HL-60/S4 treated with retinoic acid at 250 ng/mL for 4 days and 3 days (cell line): ENCODE data around the gene ABCA10.
"Not testable (repeated sequence)": the region's sequence is repeated elsewhere in the genome, so short reads cannot be mapped to it uniquely, and the experiment has no call there.

ENCODE experiments used
- in situ Hi-C: fragments of 300-500 bp; cut with MboI; formaldehyde crosslinking; loops from 2 replicates; pipeline ENCODE4 v1.7.0; 2022; ENCODE audit warnings: low sequenced_read_pairs

Gene ABCA10

GRCh38 chr17:69175262-69175624 is 53.4 kb downstream of the ABCA10 start:
- in situ Hi-C loops: no loop called here

DNA sequence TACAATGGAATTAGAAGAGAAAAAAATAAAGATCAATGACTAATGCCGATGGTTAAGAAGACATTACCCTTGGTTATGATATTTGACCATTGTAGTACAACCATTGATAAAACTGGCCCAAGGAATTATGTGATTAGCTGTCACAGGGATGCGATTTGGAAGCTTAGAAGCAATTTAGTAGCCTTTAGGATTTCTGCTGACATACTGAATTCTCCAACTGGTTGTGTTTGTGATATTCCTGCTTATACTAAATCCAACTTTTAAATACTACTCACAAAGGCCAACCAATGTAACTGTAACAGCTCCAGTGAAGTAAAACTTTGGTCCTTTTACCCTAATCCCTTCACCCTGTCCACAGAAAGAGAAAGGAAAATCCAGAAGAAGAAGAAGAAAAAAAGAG is 55.5 kb downstream of the ABCA10 start:
- in situ Hi-C loops: no loop called here

DNA sequence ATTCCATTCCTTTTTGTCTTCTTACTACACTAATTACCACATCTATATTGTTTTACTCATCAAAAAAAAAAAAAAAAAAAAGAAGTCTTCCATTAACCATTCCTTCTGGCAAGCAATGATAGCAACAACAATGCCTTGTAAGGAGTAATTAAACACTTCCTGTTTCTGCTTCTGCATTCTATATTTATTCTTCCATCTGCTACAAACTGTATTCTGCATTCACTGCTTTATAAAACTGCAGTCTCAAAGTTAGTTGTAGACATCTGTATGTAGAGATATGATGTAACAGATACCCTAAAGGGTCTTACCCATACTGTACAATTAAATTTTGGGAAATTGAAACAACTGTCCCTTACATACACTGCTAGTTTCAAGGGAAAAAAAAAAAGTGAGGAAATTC is 58.2 kb downstream of the ABCA10 start:
- in situ Hi-C loops: no loop called here

- in situ Hi-C loops: not testable (repeated sequence)
These were observed 60.0 kb downstream of the ABCA10 start for GRCh38 chr17:69168642-69169041.

- in situ Hi-C loops: no loop called here
These were observed 61.7 kb downstream of the ABCA10 start for GRCh38 chr17:69166957-69167356.

GRCh38 chr17:69164206-69164605 is 64.4 kb downstream of the ABCA10 start:
- in situ Hi-C loops: no loop called here

DNA sequence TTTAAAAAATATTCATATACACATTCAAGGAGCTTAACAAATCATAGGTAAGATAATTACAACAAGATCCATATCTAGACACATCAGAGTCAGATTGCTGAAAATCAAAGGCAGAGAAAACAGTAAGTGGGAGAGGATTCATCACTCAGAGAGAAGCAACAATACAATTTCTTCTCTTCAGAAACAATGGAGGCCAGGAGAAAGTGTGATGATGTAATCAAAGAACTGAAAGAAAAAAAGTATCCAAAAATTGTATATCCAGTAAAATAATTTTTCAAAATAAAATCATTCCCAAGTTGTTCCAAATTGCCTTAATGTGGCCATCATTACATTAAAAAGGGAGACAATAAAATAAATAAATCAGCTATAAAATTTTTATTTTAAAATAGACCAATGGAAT is 69.2 kb downstream of the ABCA10 start:
- in situ Hi-C loops: no loop called here

GRCh38 chr17:69154267-69154666 is 74.4 kb downstream of the ABCA10 start:
- in situ Hi-C loops: no loop called here

DNA sequence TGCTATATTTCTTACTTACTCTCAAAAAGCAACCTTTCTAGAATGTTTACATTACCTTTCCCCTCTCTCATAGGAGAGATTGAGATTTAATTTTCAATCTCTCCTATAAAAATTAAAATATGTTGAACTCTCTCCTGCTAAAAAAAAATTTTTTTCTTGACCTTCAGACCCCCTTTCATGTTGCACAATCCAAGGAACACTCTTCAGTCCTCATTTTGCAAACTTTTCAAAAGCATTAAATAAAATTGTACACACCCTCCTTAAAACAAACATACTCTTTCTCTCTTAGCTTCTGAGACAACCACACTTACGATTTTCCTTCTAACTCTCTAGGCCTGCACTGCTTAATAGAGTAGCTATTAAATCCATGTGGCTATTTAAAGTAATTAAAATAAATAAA is 78.3 kb downstream of the ABCA10 start:
- in situ Hi-C loops: no loop called here

DNA sequence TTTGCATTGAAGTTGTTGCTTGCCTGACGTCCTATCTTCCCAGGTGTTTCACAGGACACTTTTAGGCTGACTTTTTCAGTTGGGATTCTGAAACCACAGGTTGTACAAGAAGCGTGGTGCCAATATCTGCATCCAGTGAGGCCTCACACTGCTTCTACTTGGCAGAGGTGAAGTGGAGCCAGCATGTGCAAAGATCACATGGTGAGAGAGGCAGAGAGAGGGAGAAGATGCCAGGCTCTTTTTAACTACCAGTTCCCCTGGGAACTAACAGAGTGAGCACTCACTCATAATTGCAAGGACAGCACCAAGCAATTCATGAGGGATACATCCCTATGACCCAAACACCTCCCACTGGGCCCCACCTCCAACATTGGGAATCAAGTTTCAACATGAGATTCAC is 81.2 kb downstream of the ABCA10 start:
- in situ Hi-C loops: no loop called here

DNA sequence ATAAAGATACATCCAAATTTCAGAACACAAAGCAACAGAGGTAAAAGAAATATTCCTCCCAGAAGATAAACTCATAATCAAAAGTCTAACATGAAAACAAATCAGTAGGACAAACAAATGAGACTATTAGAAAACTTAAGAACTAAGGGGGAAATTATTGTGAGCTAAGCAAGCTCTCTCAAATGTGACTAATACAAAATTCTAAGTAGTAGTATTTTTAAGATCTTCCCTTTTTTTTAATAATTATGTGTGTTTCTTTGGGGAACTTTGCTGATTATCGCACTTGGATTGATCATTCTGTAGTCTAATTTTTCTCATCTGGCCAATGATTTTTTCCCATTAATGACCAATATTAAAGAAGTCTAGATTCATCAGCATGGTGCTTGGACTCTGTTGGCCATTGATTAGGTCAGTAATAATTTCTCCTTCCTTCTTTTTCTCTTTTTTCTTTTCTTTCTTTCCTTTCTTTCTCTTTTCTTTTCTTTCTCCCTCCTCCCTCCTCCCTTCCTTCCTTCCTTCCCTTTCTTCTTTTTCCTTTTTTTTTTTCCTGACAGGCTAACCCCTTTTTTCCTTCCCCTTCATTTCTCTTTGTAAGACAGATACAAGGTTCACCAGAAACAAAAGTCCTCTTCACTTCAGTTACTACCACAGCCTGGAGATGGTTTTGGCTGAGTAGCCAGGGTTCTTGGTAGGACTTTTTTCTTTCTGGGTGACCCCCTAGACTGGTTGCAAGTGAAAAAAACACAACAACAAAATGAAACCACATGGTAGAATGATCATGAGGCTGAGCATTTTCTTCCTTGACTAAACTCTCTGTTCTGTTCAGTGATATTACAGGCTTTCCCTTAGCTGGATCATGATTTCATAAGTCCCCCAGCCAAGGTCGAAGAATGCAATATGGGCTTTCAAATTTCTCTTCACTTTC is 84.0 kb downstream of the ABCA10 start:
- in situ Hi-C loops: no loop called here

- in situ Hi-C loops: no loop called here
These were observed 84.9 kb downstream of the ABCA10 start for GRCh38 chr17:69143683-69144231.

GRCh38 chr17:69143151-69143550 is 85.5 kb downstream of the ABCA10 start:
- in situ Hi-C loops: no loop called here

GRCh38 chr17:69142175-69142802 is 86.3 kb downstream of the ABCA10 start:
- in situ Hi-C loops: no loop called here

DNA sequence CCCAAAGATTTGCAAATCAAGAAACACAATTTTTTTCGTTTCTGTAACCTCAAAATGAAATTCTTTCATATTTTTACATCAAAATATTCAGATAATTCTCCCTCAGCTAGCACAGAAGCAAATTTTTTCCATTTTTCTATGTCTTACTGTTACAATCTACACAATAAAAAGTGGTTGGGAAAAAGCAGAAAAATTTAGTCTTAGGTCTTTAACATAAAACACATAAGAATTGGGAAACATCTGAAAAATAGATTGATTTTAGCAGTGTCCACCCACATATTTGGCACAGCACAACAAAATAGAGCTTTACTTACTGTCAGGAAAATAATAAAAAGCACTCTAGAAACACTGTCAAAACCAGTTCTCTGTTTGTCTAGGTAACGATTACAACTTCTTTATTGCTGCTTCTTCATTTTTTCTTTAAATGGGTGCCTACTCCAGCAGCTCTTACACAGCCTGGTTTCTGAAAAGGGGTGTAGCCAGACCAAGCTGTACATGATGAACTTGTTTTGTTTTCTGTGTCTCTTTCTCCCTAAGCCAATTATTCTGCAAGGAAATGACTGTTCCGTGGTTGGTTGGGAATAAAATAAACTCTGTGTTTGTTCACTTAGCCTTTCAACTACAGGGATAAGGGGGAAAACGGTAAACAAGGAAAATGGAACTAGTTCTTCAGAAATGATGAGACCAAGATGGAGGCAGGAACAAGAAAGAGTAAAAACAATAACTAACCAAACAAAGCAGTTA is 87.0 kb downstream of the ABCA10 start, which contains the start of gene ABCA6:
ABCA6 (minus strand) TSS at position 465 of the 744 bp plus-strand sequence. CDS start 1,192 bp downstream, outside the sequence.
- in situ Hi-C loops: no loop called here

DNA sequence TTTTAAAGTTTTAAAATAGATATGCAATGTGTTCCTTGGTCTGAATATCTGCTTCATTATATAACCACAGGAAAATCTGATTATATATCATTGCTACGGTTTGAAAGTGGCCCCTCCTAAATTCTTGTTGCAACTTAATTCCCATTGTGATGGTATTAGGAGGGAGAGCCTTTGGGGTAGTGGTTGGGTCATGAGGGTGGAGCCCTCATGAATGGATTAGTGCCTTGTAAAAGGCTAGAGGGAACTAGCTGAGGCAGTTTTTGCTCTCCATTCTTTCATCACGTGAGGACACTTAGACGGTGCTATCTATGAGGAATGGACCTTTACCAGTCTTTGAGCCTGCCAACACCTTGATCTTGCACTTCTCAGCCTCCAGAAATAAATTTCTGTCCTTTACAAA is 94.5 kb downstream of the ABCA10 start:
- in situ Hi-C loops: no loop called here

DNA sequence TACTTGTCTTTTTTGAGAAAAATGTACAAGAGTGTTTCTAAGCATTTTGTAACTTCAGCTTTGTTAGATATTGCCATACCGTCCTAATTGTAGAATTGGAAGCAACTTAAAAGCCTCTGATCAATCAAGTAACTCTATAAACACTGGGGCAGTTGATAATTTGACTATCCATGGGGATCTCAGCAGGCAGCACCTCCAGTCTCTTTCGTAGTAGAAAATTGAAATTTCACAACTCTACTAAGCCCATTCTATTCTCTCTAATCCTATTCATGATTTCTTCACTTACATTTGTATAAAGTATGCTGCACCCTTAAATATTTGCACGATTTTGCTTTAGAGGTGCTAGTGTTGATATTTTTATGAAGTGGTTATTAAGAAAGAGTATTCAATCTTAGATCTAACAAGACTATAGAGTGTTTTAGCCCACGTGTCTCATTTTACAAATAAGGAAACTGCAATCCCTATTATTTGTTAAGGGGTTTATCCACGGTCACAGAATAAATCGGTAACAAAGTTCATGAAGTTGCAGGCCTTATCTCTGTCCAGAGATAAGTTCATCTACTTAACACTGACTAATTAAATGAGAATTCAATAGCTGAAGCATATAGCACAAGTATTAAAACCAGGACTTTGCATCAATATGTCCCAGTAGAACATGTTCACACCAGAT is 97.9 kb downstream of the ABCA10 start:
- in situ Hi-C loops: no loop called here

- in situ Hi-C loops: no loop called here
These were observed 105.0 kb downstream of the ABCA10 start for GRCh38 chr17:69123626-69124025.

- in situ Hi-C loops: no loop called here
These were observed 106.6 kb downstream of the ABCA10 start for GRCh38 chr17:69122065-69122464.

DNA sequence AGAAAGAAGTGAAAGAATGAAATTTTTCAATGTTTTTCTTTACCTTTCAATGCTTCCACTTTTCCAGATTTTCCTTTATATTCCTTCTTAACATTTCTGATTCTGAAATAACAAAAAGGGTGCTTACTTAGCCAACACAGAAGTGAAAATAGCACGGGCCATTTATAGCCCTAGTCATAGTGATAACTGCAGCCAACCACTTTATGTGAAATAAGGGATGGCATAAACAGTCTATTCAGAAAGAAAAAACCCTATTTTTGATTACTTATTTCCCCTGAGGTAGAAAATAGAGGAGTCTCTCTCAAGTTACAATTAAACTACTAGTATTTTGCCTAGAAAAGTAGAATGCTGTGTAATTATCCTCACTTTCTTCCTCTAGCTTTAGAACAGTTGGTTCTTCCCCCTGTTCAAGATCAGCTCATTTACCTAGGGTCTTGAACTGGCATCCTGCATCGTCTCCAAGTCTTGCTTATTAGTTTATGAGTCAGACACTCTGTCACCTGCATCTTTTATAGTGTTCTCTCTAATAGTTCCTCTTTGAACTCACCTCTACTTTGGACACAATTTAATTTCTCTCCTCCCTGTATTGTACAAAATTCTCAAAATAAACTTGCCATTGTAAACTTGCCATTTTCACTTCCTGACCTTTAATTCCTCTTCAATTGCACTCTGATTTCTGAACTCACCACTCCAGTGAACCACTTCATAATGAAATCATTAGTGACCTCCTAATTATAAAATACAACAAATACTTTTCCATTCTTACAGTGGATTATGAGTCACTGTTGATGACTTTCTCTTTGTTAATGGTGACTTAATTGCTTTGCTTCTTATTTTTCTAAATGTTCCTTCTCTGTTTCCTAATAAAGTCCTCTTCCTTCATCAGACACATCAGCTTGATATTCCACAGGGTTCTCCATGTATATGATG is 110.5 kb downstream of the ABCA10 start:
- in situ Hi-C loops: no loop called here
